Liver (tissue), 9 donors: Measurements from ENCODE around the gene CMC1. TPM values are rescaled to one million over a fixed set of nuclear protein-coding genes. Genes with fewer than 3 reads are reported as not detected.

Experiments
- DNase-seq: peaks from one replicate; pipeline ENCODE4 v3.0.0-alpha.2; 2017; ENCODE audit warnings: low spot score
- H3K27ac ChIP-seq, 2 donors: one replicate each; pipeline ENCODE4 v1.7.0; 2013; ENCODE audit warnings: inconsistent platforms in 2 of 2, low read length in 2 of 2, control low read depth in 1 of 2, low read depth in 1 of 2, mild to moderate bottlenecking in 1 of 2
- H3K27me3 ChIP-seq, 4 donors: one replicate each; pipeline versions ENCODE4 v1.6.1 to v1.7.0; 2013; ENCODE audit warnings: low read length in 3 of 4, inconsistent platforms in 1 of 4, mild to moderate bottlenecking in 1 of 4, moderate library complexity in 1 of 4; ENCODE audit not compliant: control insufficient read depth in 4 of 4, insufficient read depth in 4 of 4
- H3K36me3 ChIP-seq, 4 donors: one replicate each; pipeline versions ENCODE4 v1.6.1 to v1.7.0; 2013; ENCODE audit warnings: low read length in 3 of 4, mild to moderate bottlenecking in 3 of 4, low read depth in 1 of 4, moderate library complexity in 1 of 4; ENCODE audit not compliant: control insufficient read depth in 4 of 4, insufficient read depth in 3 of 4
- H3K4me1 ChIP-seq, 4 donors: one replicate each; pipeline versions ENCODE4 v1.6.1 to v1.7.0; 2013; ENCODE audit warnings: low read length in 3 of 4, mild to moderate bottlenecking in 3 of 4, moderate library complexity in 1 of 4; ENCODE audit not compliant: control insufficient read depth in 4 of 4, insufficient read depth in 4 of 4
- H3K4me3 ChIP-seq, 3 donors: one replicate each; pipeline versions ENCODE4 v1.6.1 to v1.7.0; 2013; ENCODE audit warnings: low read length in 3 of 3, control low read depth in 1 of 3, low read depth in 1 of 3, mild to moderate bottlenecking in 1 of 3
- H3K9ac ChIP-seq, 2 donors: one replicate each; pipeline ENCODE4 v1.7.0; 2013; ENCODE audit warnings: low read length in 2 of 2, mild to moderate bottlenecking in 2 of 2, moderate library complexity in 2 of 2, control low read depth in 1 of 2, low read depth in 1 of 2
- H3K9me3 ChIP-seq, 4 donors: one replicate each; pipeline versions ENCODE4 v1.6.1 to v1.7.0; 2013; ENCODE audit warnings: low read length in 3 of 4; ENCODE audit not compliant: control insufficient read depth in 4 of 4
- ATF3 ChIP-seq: IDR thresholded peaks from 2 replicates; pipeline ENCODE4 v1.6.1; 2016; ENCODE audit warnings: antibody characterized with exemption
- CTCF ChIP-seq: fragments of 150-350 bp; IDR thresholded peaks from 2 replicates; pipeline ENCODE4 v1.5.1; 2017; ENCODE audit warnings: improper control_type of control experiment, low read depth, low read length; ENCODE audit not compliant: missing input control
- EGR1 ChIP-seq, 2 donors: IDR thresholded peaks; 2 replicates each; pipeline ENCODE4 v1.6.1; 2016 to 2018; ENCODE audit warnings: antibody characterized with exemption in 2 of 2, low read depth in 2 of 2
- FOXA1 ChIP-seq: IDR thresholded peaks from 2 replicates; pipeline ENCODE4 v1.6.1; 2016; ENCODE audit warnings: antibody characterized with exemption
- FOXA2 ChIP-seq: IDR thresholded peaks from 2 replicates; pipeline ENCODE4 v1.6.1; 2016; ENCODE audit warnings: antibody characterized with exemption
- GABPA ChIP-seq, 2 donors: IDR thresholded peaks in 1 of 2; conservative IDR thresholded peaks in 1 of 2; 2 replicates each; pipeline ENCODE4 v1.6.1; 2016; ENCODE audit warnings: antibody characterized with exemption in 2 of 2, mild to moderate bottlenecking in 1 of 2, moderate library complexity in 1 of 2
- HNF4A ChIP-seq, 2 donors: conservative IDR thresholded peaks; 2 replicates each; pipeline ENCODE4 v1.6.1; 2016; ENCODE audit warnings: antibody characterized with exemption in 2 of 2, mild to moderate bottlenecking in 2 of 2
- HNF4G ChIP-seq: IDR thresholded peaks from 2 replicates; pipeline ENCODE4 v1.6.1; 2016; ENCODE audit warnings: antibody characterized with exemption
- JUND ChIP-seq, 2 donors: IDR thresholded peaks; 2 replicates each; pipeline ENCODE4 v1.6.1; 2016; ENCODE audit warnings: antibody characterized with exemption in 2 of 2
- MAX ChIP-seq: IDR thresholded peaks from 2 replicates; pipeline ENCODE4 v1.6.1; 2016; ENCODE audit warnings: antibody characterized with exemption
- NR2F2 ChIP-seq: IDR thresholded peaks from 2 replicates; pipeline ENCODE4 v1.6.1; 2016; ENCODE audit warnings: antibody characterized with exemption
- RAD21 ChIP-seq, 2 donors: IDR thresholded peaks; 2 replicates each; pipeline ENCODE4 v1.6.1; 2016; ENCODE audit warnings: antibody characterized with exemption in 2 of 2, mild to moderate bottlenecking in 2 of 2
- REST ChIP-seq: IDR thresholded peaks from 2 replicates; pipeline ENCODE4 v1.6.1; 2016; ENCODE audit warnings: antibody characterized with exemption, mild to moderate bottlenecking
- RXRA ChIP-seq, 2 donors: IDR thresholded peaks; 2 replicates each; pipeline ENCODE4 v1.6.1; 2017 to 2018; ENCODE audit warnings: antibody characterized with exemption in 2 of 2, mild to moderate bottlenecking in 1 of 2
- SP1 ChIP-seq: IDR thresholded peaks from 2 replicates; pipeline ENCODE4 v1.6.1; 2018; ENCODE audit warnings: antibody characterized with exemption, mild to moderate bottlenecking
- TAF1 ChIP-seq: conservative IDR thresholded peaks from 2 replicates; pipeline ENCODE4 v1.6.1; 2016; ENCODE audit warnings: antibody characterized with exemption, mild to moderate bottlenecking
- YY1 ChIP-seq: IDR thresholded peaks from 2 replicates; pipeline ENCODE4 v1.6.1; 2016; ENCODE audit warnings: antibody characterized with exemption, mild to moderate bottlenecking
- ZBTB33 ChIP-seq: IDR thresholded peaks from 2 replicates; pipeline ENCODE4 v1.6.1; 2016; ENCODE audit warnings: antibody characterized with exemption
- WGBS: extraction: QIAGEN DNeasy Blood & Tissue Kit; methylation state at CpG from one replicate; pipeline ENCODE4 v1.1.7; 2013; 5-methylcytosine and 5-hydroxymethylcytosine counted together
- polyA plus RNA-seq, 2 donors: library from polyadenylated mRNA; stranded (reverse) in 1 of 2; unstranded in 1 of 2; fragments of 200-250 nt in 1 of 2; fragments of >200 nt in 1 of 2; fragmentation: Nextera tagmentation in 1 of 2; extraction: Ambion mirVana in 1 of 2; gene quantifications; one replicate each; pipeline versions ENCODE4 v1.2.1 to v1.2.3, GENCODE V29; 2013 to 2015
- total RNA-seq, 2 donors: library from RNA; depleted of rRNA; stranded (reverse); fragments of >200 nt; gene quantifications; one replicate each; pipeline ENCODE4 v1.2.3, GENCODE V29; 2014
- donor health status: healthy.
- donor health status: healthy.
- donor health status: healthy.
- donor health status: healthy.
- donor health status: healthy.

Gene CMC1
- total and polyA plus RNA-seq, 4 donors = 4.2 to 58.4 (median 15.6) TPM

- H3K9ac ChIP-seq = no peak overlapping the region
- H3K36me3 ChIP-seq = no peaks in the 10 kb centered on the region
- H3K27me3 ChIP-seq = no peaks in the 10 kb centered on the region
- H3K27ac ChIP-seq = no peak overlapping the region
- H3K4me3 ChIP-seq = no peak overlapping the region
- H3K4me1 ChIP-seq = peaks cover 3 to 30% (median 5%) of the 10 kb centered on the region in 4 donors
- no peak for TF ChIP-seq NR2F2
- TF ChIP-seq EGR1 (IDR thresholded peaks at IDR 0.05; ENCODE audit: low read depth in 2 of 2) = no peak
- no peak for TF ChIP-seq HNF4G
- TF ChIP-seq RXRA (IDR thresholded peaks at IDR 0.05) = no peak
- TF ChIP-seq GABPA (IDR thresholded peaks at IDR 0.05 in 1 of 2, conservative IDR thresholded peaks at IDR 0.05 in 1 of 2) = no peak
- no peak for TF ChIP-seq CTCF
- TF ChIP-seq ZBTB33 = no peak
- TF ChIP-seq HNF4A (conservative IDR thresholded peaks at IDR 0.05) = no peak
- TF ChIP-seq SP1 = no peak
- TF ChIP-seq JUND (IDR thresholded peaks at IDR 0.05) = no peak
- TF ChIP-seq FOXA1 = no peak
- TF ChIP-seq MAX = no peak
- TF ChIP-seq FOXA2 = no peak
- TF ChIP-seq ATF3 = no peak
- TF ChIP-seq REST = no peak
- TF ChIP-seq TAF1 = no peak
- TF ChIP-seq RAD21 (IDR thresholded peaks at IDR 0.05) = no peak
- TF ChIP-seq YY1 = no peak
- H3K9me3 ChIP-seq = no peaks in the 10 kb centered on the region
- 99% methylated on average over 1 of the region's 1 CpG for WGBS
- DNase-seq = no peak
Measured at GRCh38 chr3:28345690-28346089, 104.3 kb downstream of the CMC1 start.
